Keratinocyte (primary cell): Measurements from ENCODE around the gene HTT-AS. TPM values are rescaled to one million over a fixed set of nuclear protein-coding genes. Genes with fewer than 3 reads are reported as not detected.

Experiments used
- DNase-seq: peaks from one replicate; pipeline ENCODE4 v3.0.0-alpha.2; 2011; ENCODE audit warnings: low read depth, missing footprints, low spot score
- FAIRE-seq: peaks from 2 replicates; lab custom pipeline; 2011; peaks lifted over from hg19 to GRCh38; lab: Jason Lieb, UNC
- H2AFZ ChIP-seq: 2 replicates; pipeline ENCODE4 v1.6.0; 2012; ENCODE audit warnings: low read length, control low read depth, inconsistent platforms; ENCODE audit not compliant: control insufficient read depth
- H3K27ac ChIP-seq: 2 replicates; pipeline ENCODE4 v1.5.1; 2011; ENCODE audit warnings: low read length; ENCODE audit not compliant: control insufficient read depth, insufficient read depth
- H3K27me3 ChIP-seq: 3 replicates; pipeline ENCODE4 v1.6.0; 2011; ENCODE audit warnings: low read length; ENCODE audit not compliant: control insufficient read depth, insufficient read depth; ENCODE audit errors: extremely low read depth
- H3K36me3 ChIP-seq, 2 experiments: 2 replicates in 1 of 2; 3 replicates in 1 of 2; pipeline ENCODE4 v1.5.1; 2011; ENCODE audit warnings: low read length in 2 of 2, mild to moderate bottlenecking in 1 of 2; ENCODE audit not compliant: control insufficient read depth in 2 of 2, insufficient read depth in 2 of 2; ENCODE audit errors: extremely low read depth in 1 of 2
- H3K4me1 ChIP-seq: 3 replicates; pipeline ENCODE4 v1.5.1; 2011; ENCODE audit warnings: low read length; ENCODE audit not compliant: control insufficient read depth, insufficient read depth; ENCODE audit errors: extremely low read depth
- H3K4me2 ChIP-seq: 3 replicates; pipeline ENCODE4 v1.6.0; 2011; ENCODE audit warnings: low read depth, low read length; ENCODE audit not compliant: control insufficient read depth, insufficient read depth; ENCODE audit errors: extremely low read depth
- H3K4me3 ChIP-seq, 3 experiments: fragments of 200-600 bp in 1 of 3; sonication (generic) in 1 of 3; 2 replicates in 2 of 3; 3 replicates in 1 of 3; pipeline ENCODE4 v1.5.1; 2011 to 2016; ENCODE audit warnings: low read length in 3 of 3, mild to moderate bottlenecking in 3 of 3, control low read depth in 2 of 3, inconsistent platforms in 1 of 3, low read depth in 1 of 3, mixed read lengths in 1 of 3, mixed run types in 1 of 3, moderate library complexity in 1 of 3; ENCODE audit not compliant: control insufficient read depth in 2 of 3, insufficient read depth in 2 of 3; ENCODE audit errors: extremely low read depth in 1 of 3
- H3K79me2 ChIP-seq: 2 replicates; pipeline ENCODE4 v1.6.0; 2012; ENCODE audit warnings: low read length; ENCODE audit not compliant: control insufficient read depth, insufficient read depth
- H3K9ac ChIP-seq: 3 replicates; pipeline ENCODE4 v1.6.0; 2011; ENCODE audit warnings: low read length; ENCODE audit not compliant: control insufficient read depth, insufficient read depth; ENCODE audit errors: extremely low read depth
- H3K9me1 ChIP-seq: 3 replicates; pipeline ENCODE4 v1.6.0; 2011; ENCODE audit warnings: low read length; ENCODE audit not compliant: control insufficient read depth, insufficient read depth; ENCODE audit errors: extremely low read depth
- H3K9me3 ChIP-seq: 2 replicates; pipeline ENCODE4 v1.5.1; 2012; ENCODE audit warnings: low read depth, low read length; ENCODE audit not compliant: control insufficient read depth
- H4K20me1 ChIP-seq: 3 replicates; pipeline ENCODE4 v1.6.0; 2011; ENCODE audit warnings: low read length; ENCODE audit not compliant: control insufficient read depth, insufficient read depth; ENCODE audit errors: extremely low read depth
- EZH2 ChIP-seq: IDR thresholded peaks from one replicate; pipeline ENCODE4 v1.6.1; 2012; ENCODE audit warnings: inconsistent platforms, mild to moderate bottlenecking, low read length, moderate library complexity
- dilution Hi-C: fragments of 300-500 bp; cut with MboI; formaldehyde crosslinking; loops from one replicate; pipeline ENCODE4 v1.7.0; 2020; ENCODE audit warnings: low sequenced_read_pairs; ENCODE audit not compliant: extremely low pct_ligation_motif_present
- polyA plus RNA-seq, 5 experiments: library from polyadenylated mRNA; depleted of rRNA in 3 of 5; stranded (reverse) in 3 of 5; stranded (forward) in 1 of 5; unstranded in 1 of 5; fragments of >200 nt; gene quantifications; 1 replicate in 1 of 5; 2 replicates in 3 of 5; 3 replicates in 1 of 5; pipeline versions ENCODE4 v1.2.1 to v1.2.3, GENCODE V29; 2011 to 2012; ENCODE audit warnings: missing spikeins in 2 of 5, low read depth in 1 of 5, low replicate concordance in 1 of 5
- TF ChIP-seq, protein P1 (sequence below), 3 experiments: IDR thresholded peaks in 1 of 3; conservative IDR thresholded peaks in 1 of 3; optimal IDR thresholded peaks in 1 of 3; 2 replicates in 2 of 3; 3 replicates in 1 of 3; pipeline versions ENCODE3 to v1.5.1; 2011; ENCODE audit warnings: low read length in 3 of 3, mild to moderate bottlenecking in 3 of 3, moderate library complexity in 2 of 3, control low read depth in 1 of 3, inconsistent platforms in 1 of 3; ENCODE audit not compliant: insufficient read depth in 2 of 3; ENCODE audit errors: extremely low read depth in 1 of 3

HTT-AS gene
- polyA plus RNA-seq, 1 donor (not counting 4 experiments of a cell fraction or from before 2014, with no cell fraction given), result not detected

GRCh38 chr4:3073158-3074077 lies 920 bp downstream of the HTT-AS start:
- FAIRE-seq, result no peak
- Histone ChIP-seq H2AFZ (peak overlapping the region; percentile 75), H4K20me1 (no peaks in the 10 kb centered on the region), H3K79me2 (peaks cover 33% of the 10 kb centered on the region), H3K9me3 (no peaks in the 10 kb centered on the region), H3K4me1 (peaks cover 8% of the 10 kb centered on the region), H3K36me3 (no peaks in the 10 kb centered on the region), H3K27me3 (no peaks in the 10 kb centered on the region), H3K9ac (peak overlapping the region; percentile 49), H3K4me3 (peak overlapping the region; percentile 66 to 67 (median 66)), H3K4me2 (peak overlapping the region; percentile 74), H3K27ac (no peak overlapping the region), H3K9me1 (no peaks in the 10 kb centered on the region)
- dilution Hi-C loops, result no loop called here
- DNase-seq, result no peak
- no peak for TF ChIP-seq EZH2
- TF ChIP-seq, protein P1, sequence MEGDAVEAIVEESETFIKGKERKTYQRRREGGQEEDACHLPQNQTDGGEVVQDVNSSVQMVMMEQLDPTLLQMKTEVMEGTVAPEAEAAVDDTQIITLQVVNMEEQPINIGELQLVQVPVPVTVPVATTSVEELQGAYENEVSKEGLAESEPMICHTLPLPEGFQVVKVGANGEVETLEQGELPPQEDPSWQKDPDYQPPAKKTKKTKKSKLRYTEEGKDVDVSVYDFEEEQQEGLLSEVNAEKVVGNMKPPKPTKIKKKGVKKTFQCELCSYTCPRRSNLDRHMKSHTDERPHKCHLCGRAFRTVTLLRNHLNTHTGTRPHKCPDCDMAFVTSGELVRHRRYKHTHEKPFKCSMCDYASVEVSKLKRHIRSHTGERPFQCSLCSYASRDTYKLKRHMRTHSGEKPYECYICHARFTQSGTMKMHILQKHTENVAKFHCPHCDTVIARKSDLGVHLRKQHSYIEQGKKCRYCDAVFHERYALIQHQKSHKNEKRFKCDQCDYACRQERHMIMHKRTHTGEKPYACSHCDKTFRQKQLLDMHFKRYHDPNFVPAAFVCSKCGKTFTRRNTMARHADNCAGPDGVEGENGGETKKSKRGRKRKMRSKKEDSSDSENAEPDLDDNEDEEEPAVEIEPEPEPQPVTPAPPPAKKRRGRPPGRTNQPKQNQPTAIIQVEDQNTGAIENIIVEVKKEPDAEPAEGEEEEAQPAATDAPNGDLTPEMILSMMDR (optimal IDR thresholded peaks at IDR 0.05 in 1 of 3, IDR thresholded peaks at IDR 0.05 in 1 of 3, conservative IDR thresholded peaks at IDR 0.05 in 1 of 3; ENCODE audit: extremely low read depth in 1 of 3, insufficient read depth in 2 of 3, low read length in 3 of 3), result peak in 1 of 3 experiments; percentile 37

- TF ChIP-seq, protein P1 (optimal IDR thresholded peaks at IDR 0.05 in 1 of 3, IDR thresholded peaks at IDR 0.05 in 1 of 3, conservative IDR thresholded peaks at IDR 0.05 in 1 of 3; ENCODE audit: extremely low read depth in 1 of 3, insufficient read depth in 2 of 3, low read length in 3 of 3), result no peak
- TF ChIP-seq EZH2, result no peak
- no peaks in the 10 kb centered on the region for H3K36me3 ChIP-seq
- no peak overlapping the region for H3K27ac ChIP-seq
- H2AFZ ChIP-seq, result no peak overlapping the region
- no peaks in the 10 kb centered on the region for H3K9me3 ChIP-seq
- no peak overlapping the region for H3K9ac ChIP-seq
- H4K20me1 ChIP-seq, result no peaks in the 10 kb centered on the region
- dilution Hi-C loops, result no loop called here
- H3K9me1 ChIP-seq, result no peaks in the 10 kb centered on the region
- DNase-seq (no peak), FAIRE-seq (no peak)
- H3K27me3 ChIP-seq, result no peaks in the 10 kb centered on the region
- H3K79me2 ChIP-seq, result peaks cover 18% of the 10 kb centered on the region
- H3K4me2 ChIP-seq, result no peak overlapping the region
- peaks cover 8% of the 10 kb centered on the region for H3K4me1 ChIP-seq
- H3K4me3 ChIP-seq, result no peak overlapping the region
Measured at GRCh38 chr4:3071811-3072210, 2.5 kb downstream of the HTT-AS start.
